Measurements from ENCODE around the gene MAD1L1. TPM values are rescaled to one million over a fixed set of nuclear protein-coding genes. Genes with fewer than 3 reads are reported as not detected.

Gene MAD1L1
- total and polyA plus RNA-seq, 2 of the 8 experiments (the other 6 are each of a cell fraction or from before 2014, with no cell fraction given): 40.4 to 44.6 TPM

GRCh38 chr7:1886361-1887064, 346.2 kb downstream of the MAD1L1 start:
- H3K79me2 ChIP-seq (ENCODE audit: control insufficient read depth in 1 of 2, insufficient read depth in 2 of 2, low read length in 2 of 2): no peaks in the 10 kb centered on the region
- WGBS, 2 experiments (ENCODE audit: extremely low coverage in 1 of 2, insufficient coverage in 1 of 2, insufficient read length in 1 of 2, insufficient replicate concordance in 2 of 2, low coverage in 1 of 2, low lambda C conversion rate in 2 of 2, missing lambda C conversion rate in 1 of 2): 79% methylated on average over 19 of the region's 19 CpGs; no CpG with 5 or more reads in 1 of the 2 experiments
- no peak overlapping the region for H3K23ac ChIP-seq (ENCODE audit: insufficient read length)
- DNase-seq (ENCODE audit: low read depth in 1 of 2, low spot score in 2 of 2) (no peak), FAIRE-seq (no peak)
- H3K23me2 ChIP-seq (ENCODE audit: low read depth, low read length): no peaks in the 10 kb centered on the region
- no peak overlapping the region for H3K4ac ChIP-seq (replicated peaks; ENCODE audit: insufficient read length, low read depth, low read length)
- H3K56ac ChIP-seq (replicated peaks; ENCODE audit: insufficient read length, low read depth, low read length): no peak overlapping the region
- no peak overlapping the region for H3K4me2 ChIP-seq (ENCODE audit: insufficient read depth in 1 of 2, low read depth in 2 of 2, low read length in 2 of 2)
- H3K27me3 ChIP-seq (replicated peaks in 1 of 4; ENCODE audit: control insufficient read depth in 3 of 4, extremely low read depth in 1 of 4, insufficient read depth in 3 of 4, low read length in 3 of 4): no peaks in the 10 kb centered on the region
- no peak overlapping the region for H3K18ac ChIP-seq (ENCODE audit: extremely low read depth, low read length)
- no peak overlapping the region for H2BK20ac ChIP-seq (ENCODE audit: low read length)
- no peak overlapping the region for H2BK12ac ChIP-seq (ENCODE audit: low read depth, low read length)
- no peak overlapping the region for H3K9ac ChIP-seq (replicated peaks in 1 of 4; ENCODE audit: extremely low read depth in 1 of 4, low read depth in 3 of 4, low read length in 3 of 4)
- H2BK5ac ChIP-seq (ENCODE audit: low read depth, low read length): no peak overlapping the region
- H2BK15ac ChIP-seq (ENCODE audit: low read length): no peak overlapping the region
- H4K5ac ChIP-seq (ENCODE audit: insufficient read length, low read depth, low read length): no peak overlapping the region
- peak overlapping the region; percentile 66; the same call in 1 of the 2 replicates for H4K8ac ChIP-seq (ENCODE audit: extremely low read depth, insufficient read depth, low read length)
- TF ChIP-seq KDM1A (IDR thresholded peaks at IDR 0.05; ENCODE audit: borderline replicate concordance, low read length): no peak
- TF ChIP-seq KDM4A (IDR thresholded peaks at IDR 0.05; ENCODE audit: low read depth, low read length, severe bottlenecking): no peak
- no peak for TF ChIP-seq TCF12 (IDR thresholded peaks at IDR 0.05; ENCODE audit: low read depth, low read length)
- no peak for TF ChIP-seq MAFK (IDR thresholded peaks at IDR 0.05; ENCODE audit: low read depth, low read length)
- H3K79me1 ChIP-seq (ENCODE audit: low read depth, low read length): 0 out of 2 replicates have a peak, but pooled peaks cover 4% of the 10 kb centered on the region
- H2BK120ac ChIP-seq (replicated peaks; ENCODE audit: low read depth, low read length): no peak overlapping the region
- H2AK5ac ChIP-seq (ENCODE audit: low read depth, low read length): no peak overlapping the region
- no peak overlapping the region for H3K27ac ChIP-seq (ENCODE audit: low read depth, low read length)
- CTCF ChIA-PET (ENCODE audit: partially characterized antibody): interaction anchor here (0.8 to 5.6 kb wide), 4 partner anchors 8 to 37 kb away, joined by 3 to 49 read pairs (median 12); no protein-coding TSS in a partner anchor
- POLR2A ChIA-PET (ENCODE audit: partially characterized antibody): interaction anchor here (1.2 kb wide), 1 partner anchor 22 kb away, joined by 3 read pairs; no protein-coding TSS in a partner anchor
- H3K9me3 ChIP-seq (ENCODE audit: insufficient read depth in 2 of 2, low read depth in 1 of 2, low read length in 1 of 2): peaks cover 13 to 20% of the 10 kb centered on the region in 2 experiments
- H4K91ac ChIP-seq (replicated peaks; ENCODE audit: insufficient read length, low read length): no peak overlapping the region
- peaks cover 0 to 6% (median under 1%) of the 10 kb centered on the region in 4 experiments; a peak in 1 of 7 replicates for H3K4me1 ChIP-seq (replicated peaks in 1 of 4; ENCODE audit: control insufficient read depth in 3 of 4, insufficient read depth in 4 of 4, low read length in 3 of 4)
- peaks cover 0 to 21% of the 10 kb centered on the region in 2 experiments for H4K20me1 ChIP-seq (replicated peaks in 1 of 2; ENCODE audit: control insufficient read depth in 1 of 2, insufficient read depth in 2 of 2, low read length in 2 of 2)
- H3K4me3 ChIP-seq (ENCODE audit: extremely low read depth in 1 of 4, insufficient read depth in 2 of 4, low read depth in 3 of 4, low read length in 4 of 4): no peak overlapping the region
- no peak overlapping the region for H3K14ac ChIP-seq (ENCODE audit: insufficient read length)
- no peak overlapping the region for H2AFZ ChIP-seq (ENCODE audit: low read length)
- peaks cover 0 to 18% (median 13%) of the 10 kb centered on the region in 4 experiments; a peak in 4 of 8 replicates for H3K36me3 ChIP-seq (ENCODE audit: control insufficient read depth in 2 of 4, insufficient read depth in 4 of 4, low read length in 3 of 4)
